CD14-positive monocyte (primary cell): Measurements from ENCODE around the gene ROR1. TPM values are rescaled to one million over a fixed set of nuclear protein-coding genes. Genes with fewer than 3 reads are reported as not detected.

Experiments used
- DNase-seq, 3 donors: peaks; one replicate each; pipeline ENCODE4 v3.0.0-alpha.2; 2011 to 2022
- H2AFZ ChIP-seq: 2 replicates; pipeline ENCODE4 v1.6.0; 2012; ENCODE audit warnings: mild to moderate bottlenecking, low read depth, low read length, inconsistent platforms; ENCODE audit not compliant: insufficient read depth, poor library complexity, severe bottlenecking
- H3K27ac ChIP-seq, 2 donors: 1 replicate in 1 of 2; 2 replicates in 1 of 2; pipeline ENCODE4 v1.5.1; 2012 to 2013; ENCODE audit warnings: low read length in 2 of 2, control low read depth in 1 of 2, inconsistent platforms in 1 of 2, low read depth in 1 of 2, mild to moderate bottlenecking in 1 of 2
- H3K27me3 ChIP-seq, 2 donors: one replicate each; pipeline versions ENCODE4 v1.6.0 to v1.6.1; 2011 to 2013; ENCODE audit warnings: low read length in 2 of 2; ENCODE audit not compliant: control insufficient read depth in 2 of 2, insufficient read depth in 2 of 2
- H3K36me3 ChIP-seq, 2 donors: replicated peaks in 1 of 2; 1 replicate in 1 of 2; 2 replicates in 1 of 2; pipeline versions ENCODE4 v1.5.1 to v1.6.1; 2012 to 2013; ENCODE audit warnings: low read length in 2 of 2, control low read depth in 1 of 2, inconsistent platforms in 1 of 2, mild to moderate bottlenecking in 1 of 2; ENCODE audit not compliant: insufficient read depth in 2 of 2, control insufficient read depth in 1 of 2
- H3K4me1 ChIP-seq, 2 donors: 1 replicate in 1 of 2; 2 replicates in 1 of 2; pipeline versions ENCODE4 v1.5.1 to v1.6.1; 2012 to 2013; ENCODE audit warnings: low read length in 2 of 2, control low read depth in 1 of 2, inconsistent platforms in 1 of 2, mild to moderate bottlenecking in 1 of 2, moderate library complexity in 1 of 2; ENCODE audit not compliant: insufficient read depth in 2 of 2, control insufficient read depth in 1 of 2
- H3K4me2 ChIP-seq: replicated peaks from 2 replicates; pipeline ENCODE3; 2012; ENCODE audit warnings: low read length, moderate library complexity, mild to moderate bottlenecking; ENCODE audit not compliant: poor library complexity, severe bottlenecking; ENCODE audit errors: extremely low read depth
- H3K4me3 ChIP-seq, 3 experiments: fragments of 200-600 bp in 1 of 3; sonication (generic) in 1 of 3; replicated peaks in 1 of 3; 1 replicate in 2 of 3; 2 replicates in 1 of 3; pipeline ENCODE4 v1.5.1; 2011 to 2013; ENCODE audit warnings: low read length in 3 of 3, mild to moderate bottlenecking in 3 of 3, control low read depth in 2 of 3, low read depth in 2 of 3, inconsistent platforms in 1 of 3, moderate library complexity in 1 of 3
- H3K79me2 ChIP-seq: 2 replicates; pipeline ENCODE4 v1.6.0; 2012; ENCODE audit warnings: mild to moderate bottlenecking, control low read depth, inconsistent platforms, low read length, moderate library complexity; ENCODE audit not compliant: insufficient read depth
- H3K9ac ChIP-seq: 2 replicates; pipeline ENCODE4 v1.6.0; 2017; ENCODE audit warnings: low read length, mild to moderate bottlenecking; ENCODE audit not compliant: insufficient read depth, poor library complexity, severe bottlenecking
- H3K9me3 ChIP-seq, 2 donors: replicated peaks in 1 of 2; 1 replicate in 1 of 2; 2 replicates in 1 of 2; pipeline versions ENCODE4 v1.5.1 to v1.6.1; 2012 to 2013; ENCODE audit warnings: low read length in 2 of 2, control low read depth in 1 of 2; ENCODE audit not compliant: control insufficient read depth in 1 of 2, insufficient read depth in 1 of 2
- H4K20me1 ChIP-seq: 2 replicates; pipeline ENCODE4 v1.6.0; 2012; ENCODE audit warnings: mild to moderate bottlenecking, low read length, control low read depth, moderate library complexity; ENCODE audit not compliant: insufficient read depth
- H3K27ac Mint-ChIP-seq, 7 donors: one replicate each; pipeline ENCODE4 v1.8.0; 2020; ENCODE audit warnings: mild to moderate bottlenecking in 7 of 7, mixed read lengths in 7 of 7, moderate library complexity in 6 of 7, inconsistent platforms in 2 of 7
- H3K27me3 Mint-ChIP-seq, 3 donors: one replicate each; pipeline ENCODE4 v1.8.0; 2021 to 2022; ENCODE audit warnings: low read depth in 3 of 3, mild to moderate bottlenecking in 3 of 3, mixed read lengths in 3 of 3, moderate library complexity in 3 of 3, inconsistent platforms in 1 of 3
- H3K36me3 Mint-ChIP-seq, 2 donors: one replicate each; pipeline ENCODE4 v1.8.0; 2020; ENCODE audit warnings: mixed read lengths in 2 of 2, inconsistent platforms in 1 of 2, mild to moderate bottlenecking in 1 of 2
- H3K4me1 Mint-ChIP-seq: one replicate; pipeline ENCODE4 v1.8.0; 2020; ENCODE audit warnings: mild to moderate bottlenecking, mixed read lengths
- H3K4me3 Mint-ChIP-seq, 2 donors: one replicate each; pipeline ENCODE4 v1.8.0; 2020; ENCODE audit warnings: mild to moderate bottlenecking in 2 of 2, mixed read lengths in 2 of 2, moderate library complexity in 1 of 2
- H3K9me3 Mint-ChIP-seq, 7 donors: one replicate each; pipeline ENCODE4 v1.8.0; 2020 to 2022; ENCODE audit warnings: mixed read lengths in 7 of 7, mild to moderate bottlenecking in 6 of 7, moderate library complexity in 6 of 7, inconsistent platforms in 2 of 7
- WGBS: methylation state at CpG from one replicate; pipeline ENCODE4 v1.1.5; 2013; ENCODE audit warnings: missing lambda C conversion rate; ENCODE audit not compliant: insufficient coverage; 5-methylcytosine and 5-hydroxymethylcytosine counted together
- intact Hi-C, 2 donors: fragments of 100-400 bp; cut with micrococcal nuclease; formaldehyde crosslinking; loops; one replicate each; pipeline versions ENCODE4 v1.15.0 to v1.15.1; 2023
- polyA plus RNA-seq, 3 donors: library from polyadenylated mRNA; depleted of rRNA in 1 of 3; unstranded in 2 of 3; stranded (reverse) in 1 of 3; fragments of 300-500 nt in 2 of 3; fragments of >200 nt in 1 of 3; fragmentation: Illumina TruSeq in 2 of 3; gene quantifications; 1 replicate in 2 of 3; 2 replicates in 1 of 3; pipeline ENCODE4 v1.2.3, GENCODE V29; 2012 to 2021
- TF ChIP-seq, protein P1 (sequence below): fragments of 200-600 bp; IDR thresholded peaks from one replicate; pipeline ENCODE4 v1.8.0; 2022; ENCODE audit warnings: antibody characterized with exemption, mild to moderate bottlenecking

ROR1 gene
- polyA plus RNA-seq, 3 donors, result not detected

DNA sequence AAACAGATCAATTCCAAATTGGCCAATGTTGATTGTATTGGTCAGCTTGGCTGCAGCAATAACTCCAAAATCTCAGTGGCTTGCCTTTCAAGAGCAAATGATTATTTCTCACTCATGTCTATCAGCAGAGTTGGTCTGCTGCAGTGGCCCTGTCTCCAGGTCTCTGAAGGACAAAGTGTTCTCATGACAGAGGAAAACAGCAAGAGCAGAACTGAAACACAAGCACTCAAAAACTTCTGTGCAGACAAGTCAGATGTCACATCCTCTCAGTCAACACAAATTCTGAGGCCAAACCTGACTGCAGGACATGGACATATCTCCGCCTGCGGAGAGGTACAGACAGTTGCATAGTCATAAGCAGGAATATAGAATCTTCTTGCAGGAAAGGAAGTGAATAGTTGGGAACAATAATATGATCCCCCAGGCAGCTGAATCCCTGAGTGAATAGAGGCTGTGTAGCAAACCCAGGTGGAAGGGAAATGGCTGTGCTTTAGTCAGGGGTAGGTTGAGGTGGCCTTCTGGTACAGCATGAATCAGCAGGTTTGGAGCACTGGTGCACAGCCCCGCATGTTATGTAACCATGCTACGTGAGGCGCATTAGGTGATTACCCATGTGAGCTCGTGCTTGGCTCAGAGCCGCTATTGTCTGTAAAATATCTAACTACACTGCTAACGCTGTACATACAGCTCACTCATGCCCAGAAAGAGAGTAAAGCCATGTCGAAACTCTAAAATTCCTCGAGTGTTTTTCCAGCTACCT, 412.5 kb downstream of the ROR1 start:
- H4K20me1 ChIP-seq, result no peaks in the 10 kb centered on the region
- intact Hi-C loops, result no loop called here
- H3K9ac ChIP-seq, result no peak overlapping the region
- H3K27ac Mint-ChIP-seq, result no peak overlapping the region
- H3K9me3 Mint-ChIP-seq, result peaks cover 0 to 3% (median 0%) of the 10 kb centered on the region in 7 donors
- 80% methylated on average over 8 of the region's 10 CpGs for WGBS
- no peak for DNase-seq
- no peaks in the 10 kb centered on the region for H3K36me3 Mint-ChIP-seq
- H3K27me3 Mint-ChIP-seq, result peaks cover 0 to 4% (median 2%) of the 10 kb centered on the region in 3 donors
- H3K4me3 Mint-ChIP-seq, result no peak overlapping the region
- no peak overlapping the region for H2AFZ ChIP-seq
- no peak overlapping the region for H3K4me3 ChIP-seq
- H3K4me1 Mint-ChIP-seq, result no peaks in the 10 kb centered on the region
- H3K4me2 ChIP-seq, result no peak overlapping the region
- H3K36me3 ChIP-seq, result no peaks in the 10 kb centered on the region
- no peaks in the 10 kb centered on the region for H3K79me2 ChIP-seq
- no peak overlapping the region for H3K27ac ChIP-seq
- no peaks in the 10 kb centered on the region for H3K9me3 ChIP-seq
- TF ChIP-seq, protein P1, sequence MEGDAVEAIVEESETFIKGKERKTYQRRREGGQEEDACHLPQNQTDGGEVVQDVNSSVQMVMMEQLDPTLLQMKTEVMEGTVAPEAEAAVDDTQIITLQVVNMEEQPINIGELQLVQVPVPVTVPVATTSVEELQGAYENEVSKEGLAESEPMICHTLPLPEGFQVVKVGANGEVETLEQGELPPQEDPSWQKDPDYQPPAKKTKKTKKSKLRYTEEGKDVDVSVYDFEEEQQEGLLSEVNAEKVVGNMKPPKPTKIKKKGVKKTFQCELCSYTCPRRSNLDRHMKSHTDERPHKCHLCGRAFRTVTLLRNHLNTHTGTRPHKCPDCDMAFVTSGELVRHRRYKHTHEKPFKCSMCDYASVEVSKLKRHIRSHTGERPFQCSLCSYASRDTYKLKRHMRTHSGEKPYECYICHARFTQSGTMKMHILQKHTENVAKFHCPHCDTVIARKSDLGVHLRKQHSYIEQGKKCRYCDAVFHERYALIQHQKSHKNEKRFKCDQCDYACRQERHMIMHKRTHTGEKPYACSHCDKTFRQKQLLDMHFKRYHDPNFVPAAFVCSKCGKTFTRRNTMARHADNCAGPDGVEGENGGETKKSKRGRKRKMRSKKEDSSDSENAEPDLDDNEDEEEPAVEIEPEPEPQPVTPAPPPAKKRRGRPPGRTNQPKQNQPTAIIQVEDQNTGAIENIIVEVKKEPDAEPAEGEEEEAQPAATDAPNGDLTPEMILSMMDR, result no peak
- no peaks in the 10 kb centered on the region for H3K27me3 ChIP-seq
- H3K4me1 ChIP-seq, result no peaks in the 10 kb centered on the region

DNA sequence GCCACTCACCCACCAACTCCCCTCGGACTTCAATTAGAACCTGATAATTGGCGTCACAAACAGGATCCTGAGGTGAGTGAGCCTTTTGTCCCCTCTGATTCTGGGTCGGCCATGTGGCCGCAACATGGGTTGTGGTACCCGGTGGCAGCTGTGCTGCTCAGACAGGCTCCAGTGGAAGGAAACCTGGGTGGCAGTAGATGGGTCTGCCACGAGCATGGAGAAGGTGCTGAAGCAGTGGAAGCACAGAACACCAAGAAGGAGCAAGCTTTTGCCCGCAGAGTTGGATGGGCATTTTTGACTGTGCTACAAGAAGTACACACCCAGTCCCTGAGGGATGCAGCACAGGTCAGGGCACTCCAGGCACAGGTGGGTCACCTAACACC, 413.1 kb downstream of the ROR1 start:
- Histone ChIP-seq H3K9me3 (peaks cover 0 to 2% of the 10 kb centered on the region in 2 donors), H3K27me3 (no peaks in the 10 kb centered on the region), H2AFZ (no peak overlapping the region), H3K27ac (no peak overlapping the region), H3K36me3 (no peaks in the 10 kb centered on the region), H3K4me3 (no peak overlapping the region), H3K79me2 (no peaks in the 10 kb centered on the region), H3K9ac (no peak overlapping the region), H3K4me2 (no peak overlapping the region), H3K4me1 (no peaks in the 10 kb centered on the region), H4K20me1 (no peaks in the 10 kb centered on the region)
- no peaks in the 10 kb centered on the region for H3K4me1 Mint-ChIP-seq
- intact Hi-C loops, result no loop called here
- 92% methylated on average over 7 of the region's 7 CpGs for WGBS
- H3K27ac Mint-ChIP-seq, result no peak overlapping the region
- H3K4me3 Mint-ChIP-seq, result no peak overlapping the region
- H3K9me3 Mint-ChIP-seq, result peaks cover 0 to 3% (median 0%) of the 10 kb centered on the region in 7 donors
- DNase-seq, result no peak
- H3K27me3 Mint-ChIP-seq, result peaks cover 0 to 4% (median 2%) of the 10 kb centered on the region in 3 donors
- H3K36me3 Mint-ChIP-seq, result no peaks in the 10 kb centered on the region
- TF ChIP-seq, protein P1, result no peak
